HG02763 (cell line): ENCODE measurements around the gene SYT14.
"Not testable (repeated sequence)": the region's sequence is repeated elsewhere in the genome, so short reads cannot be mapped to it uniquely, and the experiment has no call there.

Source experiments
- ATAC-seq: cut with Tn5 transposase; IDR thresholded peaks from one replicate; pipeline ENCODE4 v1.9.1; 2021; ENCODE audit warnings: mild to moderate bottlenecking, moderate library complexity; ENCODE audit not compliant: unreplicated experiment

SYT14 gene

GRCh38 chr1:210099921-210100320, 161.9 kb downstream of the SYT14 start:
- ATAC-seq = no peak

- no peak for ATAC-seq
These were observed 166.1 kb downstream of the SYT14 start for GRCh38 chr1:210104103-210104502.

DNA sequence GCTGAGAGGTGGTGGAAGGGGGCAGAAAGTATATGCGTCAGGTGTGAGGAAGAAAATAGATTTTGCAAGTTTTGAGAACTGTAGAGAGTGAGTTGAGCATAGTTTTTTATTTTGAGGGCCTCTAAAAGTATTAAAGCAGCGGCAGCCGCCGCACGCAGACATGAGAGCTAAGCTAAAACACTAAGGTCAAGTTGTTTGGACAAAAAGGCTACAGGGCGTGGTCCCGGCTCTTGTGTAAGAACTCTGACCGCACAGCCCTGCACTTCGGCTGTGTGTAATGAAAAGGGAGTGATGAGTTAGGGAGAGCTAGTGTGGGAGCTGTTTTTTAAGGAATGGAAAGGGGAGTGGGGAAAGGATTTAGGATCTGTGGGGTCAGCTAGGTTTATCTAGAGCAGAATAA, 174.9 kb downstream of the SYT14 start:
- not testable (repeated sequence) for ATAC-seq

- ATAC-seq = no peak
These were observed 179.2 kb downstream of the SYT14 start for GRCh38 chr1:210117198-210117597.

- no peak for ATAC-seq
These were observed 179.7 kb downstream of the SYT14 start for GRCh38 chr1:210117681-210118170.

DNA sequence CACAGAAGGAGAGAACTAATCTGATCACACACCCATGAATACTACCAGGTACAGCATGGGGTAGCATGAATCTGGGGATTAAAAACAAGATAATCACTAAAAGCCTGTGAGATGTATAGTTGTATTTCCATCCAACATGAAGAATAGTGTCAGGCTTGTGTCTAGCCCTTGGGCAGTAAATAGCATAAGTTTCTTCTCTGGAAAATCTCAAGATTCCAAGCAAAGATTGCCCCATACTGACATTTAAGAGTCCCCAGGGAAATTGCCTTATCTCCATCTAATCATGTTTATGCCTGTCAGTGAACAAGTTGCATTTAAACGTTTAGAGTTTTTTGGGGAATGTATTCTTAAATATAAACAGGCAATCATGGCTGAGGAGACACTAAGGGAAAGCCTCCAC, 185.4 kb downstream of the SYT14 start:
- no peak for ATAC-seq

GRCh38 chr1:210123924-210124589, 186.0 kb downstream of the SYT14 start:
- ATAC-seq = no peak

DNA sequence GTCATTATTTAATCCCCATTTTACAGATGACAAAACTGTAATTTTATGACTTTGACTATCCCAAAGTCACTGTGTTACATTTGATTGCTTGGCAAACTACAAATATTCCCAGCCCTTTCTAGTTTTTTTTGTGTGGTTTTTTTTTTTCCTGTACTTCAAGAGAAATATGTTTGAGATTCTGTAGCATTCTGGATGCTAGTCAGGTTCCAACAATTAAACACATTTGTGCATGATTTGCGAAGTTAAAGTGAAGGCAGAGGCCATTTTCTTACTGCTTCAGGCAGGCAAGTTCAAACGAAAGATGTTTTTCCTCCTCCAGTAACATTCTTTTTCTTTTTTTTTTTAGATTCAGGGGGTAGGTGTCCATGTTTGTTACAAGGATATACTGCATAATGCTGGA, 186.7 kb downstream of the SYT14 start:
- ATAC-seq = no peak

DNA sequence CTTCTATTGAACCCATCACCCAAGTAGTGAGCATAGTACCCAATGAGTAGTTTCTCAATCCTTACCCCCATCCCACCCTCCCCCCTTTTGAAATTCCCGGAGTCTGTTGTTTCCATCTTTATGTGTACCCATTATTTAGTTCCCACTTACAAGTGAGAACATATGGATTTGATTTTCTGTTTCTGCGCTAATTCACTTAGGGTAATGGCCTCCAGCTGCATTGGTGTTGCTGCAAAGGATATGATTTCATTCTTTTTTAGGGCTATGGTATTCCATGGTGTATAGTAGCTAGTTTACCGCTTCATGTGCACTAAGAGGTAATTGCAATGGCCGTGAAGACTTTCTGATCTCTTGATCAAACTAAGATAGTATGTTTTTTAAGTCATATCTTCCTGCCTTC, 187.1 kb downstream of the SYT14 start:
- ATAC-seq = no peak

DNA sequence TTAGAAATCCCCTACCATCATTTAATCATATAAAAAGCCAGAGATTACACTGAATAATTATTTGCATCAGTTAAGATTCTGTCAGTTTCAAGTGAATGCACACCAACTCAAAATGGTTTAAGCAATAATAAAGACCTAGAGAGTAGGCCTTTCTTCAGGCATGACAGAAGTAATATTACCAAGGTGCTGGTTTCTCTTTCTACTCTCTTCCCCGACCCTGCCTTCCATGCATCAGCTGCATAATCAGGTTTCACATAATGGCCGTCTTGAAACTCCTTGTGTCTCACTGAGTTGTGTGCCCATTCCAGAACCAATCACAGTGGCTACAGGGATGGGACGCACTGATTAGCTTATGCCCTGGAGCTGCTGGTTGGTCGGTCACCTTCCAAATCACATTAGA, 191.1 kb downstream of the SYT14 start:
- ATAC-seq = no peak

DNA sequence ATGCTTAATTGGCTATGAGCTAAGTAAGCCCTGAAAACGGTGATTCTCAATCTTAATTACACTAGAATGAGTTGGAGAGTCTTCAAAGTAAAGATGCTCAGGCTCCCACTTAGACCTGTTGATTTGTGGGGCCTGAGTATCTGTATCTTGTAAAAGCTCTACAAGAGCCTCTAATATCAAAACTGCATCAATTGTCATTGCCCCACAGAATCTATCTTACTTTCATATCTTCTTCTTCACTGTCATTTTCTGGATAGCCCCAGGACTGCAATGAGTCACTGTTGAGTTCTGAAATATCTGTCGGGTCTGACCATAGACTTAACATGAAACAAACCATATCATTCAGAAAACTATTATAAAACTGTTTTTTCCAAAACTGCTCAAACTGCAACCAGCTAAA, 191.7 kb downstream of the SYT14 start:
- no peak for ATAC-seq

- ATAC-seq = no peak
These were observed 194.6 kb downstream of the SYT14 start for GRCh38 chr1:210132582-210132981.

DNA sequence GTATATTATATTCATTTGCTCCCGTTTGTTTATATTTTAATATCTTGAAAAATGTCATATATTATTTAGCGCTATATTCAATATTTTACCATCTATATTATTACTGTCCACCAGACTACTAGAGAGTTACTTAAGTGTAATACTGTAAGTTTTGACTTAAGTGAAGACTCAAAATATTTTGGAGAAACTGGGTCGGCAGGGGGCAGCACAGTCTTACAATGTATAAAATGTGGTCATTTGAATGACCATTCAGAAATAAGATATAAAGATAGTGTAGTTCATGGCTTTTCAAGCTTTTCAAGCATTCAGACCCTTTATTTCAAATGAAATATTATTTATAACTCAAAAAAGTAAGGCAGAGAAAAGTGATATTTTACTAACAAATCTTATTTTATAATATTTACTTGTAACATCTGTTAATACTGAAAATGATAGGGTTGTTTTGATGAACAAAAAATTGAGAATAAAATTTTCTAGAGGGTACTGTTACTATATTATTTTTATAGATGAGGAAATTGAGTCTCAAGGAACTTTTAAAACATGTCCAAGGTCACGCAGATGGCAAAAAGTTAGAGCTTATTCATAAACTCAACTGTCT, 205.5 kb downstream of the SYT14 start:
- no peak for ATAC-seq

DNA sequence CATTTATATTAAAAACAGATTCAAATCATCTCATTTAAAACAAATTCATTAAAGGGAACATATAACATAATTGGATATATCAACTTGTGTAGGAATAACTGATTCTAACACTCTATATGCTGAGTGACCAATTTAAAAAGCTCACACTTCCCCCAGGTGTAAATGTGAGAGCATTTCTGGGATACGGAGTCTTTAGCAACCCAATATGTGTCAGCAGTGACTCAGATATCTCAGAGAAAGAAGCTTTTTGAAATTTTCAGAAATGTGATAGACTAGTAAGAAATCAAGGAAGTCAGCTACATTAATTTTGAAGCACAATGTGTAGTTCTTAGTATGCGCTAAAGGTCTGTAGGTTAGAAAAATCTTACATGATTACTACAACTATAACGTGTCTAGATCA, 206.7 kb downstream of the SYT14 start:
- no peak for ATAC-seq

DNA sequence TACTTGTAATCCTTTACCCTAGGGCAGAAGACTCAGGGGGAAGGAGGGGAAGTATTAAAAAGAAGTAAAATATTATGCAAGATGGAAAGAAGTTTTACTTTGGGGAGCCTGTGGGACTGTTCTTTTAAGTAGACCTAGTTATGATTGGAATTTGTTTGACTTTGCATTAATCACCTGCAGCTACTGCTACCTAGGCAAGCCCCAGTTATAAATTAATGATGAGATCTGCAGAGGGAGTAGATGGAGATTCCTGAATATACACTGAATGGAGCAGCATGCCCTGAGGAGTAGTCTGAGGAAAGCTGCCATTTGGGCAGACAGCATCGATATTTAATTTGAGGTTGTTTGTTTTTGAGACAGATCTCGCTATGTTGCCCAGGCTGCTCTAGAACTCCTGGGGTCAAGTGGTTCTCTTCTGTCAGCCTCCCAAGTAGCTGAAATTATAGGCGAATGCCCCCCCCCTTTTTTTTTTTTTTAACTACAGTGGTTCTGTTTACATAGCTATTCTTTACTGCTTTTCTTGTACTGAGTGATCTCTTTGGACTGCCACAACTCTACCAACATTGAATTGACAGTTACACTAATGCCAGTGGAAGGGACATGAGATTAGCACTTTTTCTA, 213.1 kb downstream of the SYT14 start:
- ATAC-seq = no peak

DNA sequence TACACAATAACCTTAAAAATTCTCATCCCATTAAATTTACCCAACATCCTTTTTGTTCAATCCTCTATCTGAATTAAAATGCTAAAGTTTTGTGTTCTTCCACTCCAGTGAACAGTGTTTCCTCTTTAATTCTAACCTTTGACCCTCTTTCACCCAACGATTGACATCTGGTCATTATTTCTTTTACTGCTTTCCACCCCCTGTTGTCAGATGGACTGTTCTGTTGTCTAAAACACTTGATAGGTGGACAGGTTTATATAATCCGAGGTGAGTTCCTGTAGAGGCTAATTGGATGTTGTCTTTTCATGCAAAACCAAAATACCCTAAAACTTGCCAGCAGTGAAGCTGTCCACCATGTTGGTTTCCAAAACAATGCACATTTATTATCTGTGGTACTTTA, 221.2 kb downstream of the SYT14 start:
- no peak for ATAC-seq

GRCh38 chr1:210170220-210170619, 232.2 kb downstream of the SYT14 start:
- ATAC-seq = no peak

DNA sequence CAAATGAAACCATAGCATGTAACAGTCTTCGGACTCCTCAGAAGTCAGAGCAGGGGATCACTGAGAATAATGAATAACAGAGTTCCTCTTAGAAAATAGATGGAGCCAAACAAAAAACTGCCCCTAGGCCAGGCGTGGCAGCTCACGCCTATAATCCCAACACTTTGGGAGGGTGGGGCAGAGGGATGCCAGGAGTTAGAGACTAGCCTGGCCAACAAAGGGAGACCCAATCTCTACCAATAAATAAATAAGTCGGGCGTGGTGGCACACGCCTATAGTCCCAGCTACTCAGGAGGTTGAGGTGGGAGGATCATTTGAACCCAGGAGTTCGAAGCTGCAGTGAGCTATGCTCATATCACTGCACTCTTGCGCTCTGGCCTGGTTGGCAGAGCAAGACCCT, 236.1 kb downstream of the SYT14 start:
- ATAC-seq = no peak

GRCh38 chr1:210185063-210185462, 247.0 kb downstream of the SYT14 start:
- no peak for ATAC-seq

- ATAC-seq = not testable (repeated sequence)
These were observed 250.0 kb downstream of the SYT14 start for GRCh38 chr1:210187849-210188606.

DNA sequence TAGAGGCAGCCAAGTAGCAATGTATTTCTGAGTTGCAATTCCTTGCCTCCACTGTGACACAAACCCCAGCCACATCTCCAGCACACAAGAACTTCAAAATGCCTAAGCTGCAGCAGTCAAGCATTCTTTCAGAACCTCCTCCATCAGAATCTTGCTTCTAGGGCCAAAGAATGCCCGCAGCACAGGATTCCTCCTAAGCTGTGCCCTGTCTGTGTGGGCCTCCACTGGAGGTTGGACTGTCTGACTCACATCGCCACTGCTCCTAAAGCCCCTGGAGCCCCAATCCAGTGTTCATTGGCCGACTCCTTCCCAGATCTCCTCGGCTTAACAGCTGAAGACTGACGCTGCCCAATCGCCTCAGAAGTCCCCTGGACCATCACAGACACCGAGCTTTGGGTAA, 251.4 kb downstream of the SYT14 start:
- ATAC-seq = no peak
